Gastroesophageal sphincter (tissue), 3 donors: ENCODE data around the gene AHI1.

Source experiments
- EP300 ChIP-seq: sonication (generic); formaldehyde crosslinking; IDR thresholded peaks from one replicate; pipeline ENCODE4 v1.6.1; 2017; ENCODE audit warnings: antibody characterized with exemption, mild to moderate bottlenecking
- POLR2A ChIP-seq, 2 donors: fragments of 450-650 bp; IDR thresholded peaks; one replicate each; pipeline ENCODE4 v1.6.1; 2017; ENCODE audit warnings: antibody characterized with exemption in 2 of 2, mild to moderate bottlenecking in 2 of 2, moderate library complexity in 1 of 2
- POLR2AphosphoS5 ChIP-seq: sonication (generic); formaldehyde crosslinking; IDR thresholded peaks from one replicate; pipeline ENCODE4 v1.6.1; 2017; ENCODE audit warnings: antibody characterized with exemption
- TF ChIP-seq, protein P1 (sequence below), 4 experiments: fragments of 200-600 bp in 2 of 4; fragments of 450-650 bp in 2 of 4; sonication (generic) in 1 of 4; IDR thresholded peaks; one replicate each; pipeline ENCODE4 v1.5.1; 2017 to 2019; ENCODE audit warnings: antibody characterized with exemption in 4 of 4, mild to moderate bottlenecking in 2 of 4, moderate library complexity in 2 of 4

DNA sequence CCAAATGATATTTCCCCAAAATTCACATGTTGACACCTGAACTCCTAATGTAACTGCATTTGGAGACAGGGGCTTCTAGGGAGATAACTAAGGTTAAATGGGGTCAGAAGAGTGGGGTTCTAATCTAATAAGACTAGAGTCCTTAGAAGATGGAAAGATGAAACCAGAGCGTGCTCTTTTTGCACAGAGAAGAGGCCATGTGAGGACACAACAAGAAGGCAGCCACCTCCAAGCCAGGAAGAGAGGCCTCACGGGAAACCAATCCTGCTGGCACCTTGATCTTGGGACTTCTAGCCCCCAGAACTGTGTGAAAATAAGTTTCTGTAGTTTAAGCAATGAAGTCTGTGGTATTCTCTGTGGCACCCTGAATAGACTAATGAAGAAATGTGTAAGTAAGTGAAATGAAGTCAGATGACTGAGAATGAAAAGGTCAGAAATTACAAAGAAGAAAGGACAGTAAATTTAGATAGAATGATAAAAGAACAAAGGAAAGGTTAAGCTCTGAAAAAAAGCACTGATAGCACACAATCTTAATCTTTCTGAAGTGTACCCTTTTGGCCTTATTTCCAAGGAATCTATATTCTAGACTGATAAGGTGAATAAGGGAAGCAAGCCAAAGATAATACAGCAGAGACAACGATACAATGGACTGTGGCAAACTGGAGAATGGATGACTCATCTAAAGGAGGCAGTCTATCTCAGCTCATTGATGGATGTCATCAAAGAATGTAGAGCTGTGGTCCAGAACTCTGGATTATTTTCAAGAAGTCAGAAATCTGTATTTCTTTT lies 206.1 kb downstream of the AHI1 start:
- TF ChIP-seq, protein P1, sequence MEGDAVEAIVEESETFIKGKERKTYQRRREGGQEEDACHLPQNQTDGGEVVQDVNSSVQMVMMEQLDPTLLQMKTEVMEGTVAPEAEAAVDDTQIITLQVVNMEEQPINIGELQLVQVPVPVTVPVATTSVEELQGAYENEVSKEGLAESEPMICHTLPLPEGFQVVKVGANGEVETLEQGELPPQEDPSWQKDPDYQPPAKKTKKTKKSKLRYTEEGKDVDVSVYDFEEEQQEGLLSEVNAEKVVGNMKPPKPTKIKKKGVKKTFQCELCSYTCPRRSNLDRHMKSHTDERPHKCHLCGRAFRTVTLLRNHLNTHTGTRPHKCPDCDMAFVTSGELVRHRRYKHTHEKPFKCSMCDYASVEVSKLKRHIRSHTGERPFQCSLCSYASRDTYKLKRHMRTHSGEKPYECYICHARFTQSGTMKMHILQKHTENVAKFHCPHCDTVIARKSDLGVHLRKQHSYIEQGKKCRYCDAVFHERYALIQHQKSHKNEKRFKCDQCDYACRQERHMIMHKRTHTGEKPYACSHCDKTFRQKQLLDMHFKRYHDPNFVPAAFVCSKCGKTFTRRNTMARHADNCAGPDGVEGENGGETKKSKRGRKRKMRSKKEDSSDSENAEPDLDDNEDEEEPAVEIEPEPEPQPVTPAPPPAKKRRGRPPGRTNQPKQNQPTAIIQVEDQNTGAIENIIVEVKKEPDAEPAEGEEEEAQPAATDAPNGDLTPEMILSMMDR (IDR thresholded peaks at IDR 0.05), result no peak
- no peak for TF ChIP-seq POLR2AphosphoS5
- no peak for TF ChIP-seq POLR2A (IDR thresholded peaks at IDR 0.05)
- no peak for TF ChIP-seq EP300
